SU-DHL-6 (cell line): ENCODE measurements around the gene NDUFS3.

Experiments used
- CTCF ChIP-seq: fragments of 200-600 bp; sonication (generic); IDR thresholded peaks from one replicate; pipeline ENCODE4 v1.5.1; 2017; ENCODE audit warnings: antibody characterized with exemption, mild to moderate bottlenecking, low read length, moderate library complexity; ENCODE audit not compliant: insufficient read depth, poor library complexity, severe bottlenecking
- EZH2phosphoT487 ChIP-seq: fragments of 200-600 bp; sonication (generic), shearing (Covaris generic); conservative IDR thresholded peaks from 2 replicates; pipeline ENCODE4 v1.6.1; 2018; ENCODE audit warnings: mild to moderate bottlenecking, antibody characterized with exemption, low read length, moderate library complexity, mixed read lengths

GRCh38 chr11:47552056-47552565, 26.8 kb upstream of the NDUFS3 start:
- TF ChIP-seq CTCF: no peak
- TF ChIP-seq EZH2phosphoT487: no peak
